ENCODE data around the gene OTX2.

OTX2 gene

DNA sequence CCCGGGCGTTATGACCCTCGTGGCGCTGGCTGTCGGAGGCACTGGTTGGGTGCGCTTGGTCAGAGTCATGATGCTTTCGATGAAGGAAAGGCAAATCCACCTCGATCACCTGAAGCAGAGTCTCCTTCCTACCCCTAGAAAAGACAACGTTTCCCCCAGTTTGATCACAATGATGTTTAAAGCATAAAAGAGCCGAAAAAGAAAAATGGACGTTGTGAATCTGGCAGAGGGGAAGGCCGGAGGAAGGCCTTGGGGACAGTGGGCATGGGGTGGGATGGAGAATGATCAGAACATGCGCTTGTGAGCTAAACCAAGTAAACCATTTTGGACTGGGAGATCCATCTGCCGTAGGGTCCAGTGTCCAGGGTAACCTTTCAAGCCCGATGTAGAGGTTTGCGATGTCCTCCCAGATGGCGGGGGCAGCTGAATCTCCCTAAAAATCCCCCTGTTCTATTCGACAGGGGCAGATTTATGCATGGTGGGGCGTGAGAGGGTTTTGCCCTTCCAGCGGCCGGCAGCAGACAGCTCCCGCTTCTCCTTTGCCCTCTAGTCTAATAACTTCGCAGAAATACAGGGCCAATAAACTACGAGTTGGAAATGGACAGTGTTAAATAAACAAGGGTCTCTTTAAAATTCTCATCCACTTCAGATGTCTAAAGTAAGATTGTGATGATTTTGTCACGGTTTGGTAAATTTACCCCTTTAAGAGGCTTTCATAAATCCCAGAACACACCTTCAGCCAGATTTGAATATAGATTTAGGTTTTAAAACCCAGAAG lies 2.3 kb upstream of the OTX2 start:
- DNase-seq = no peak

GRCh38 chr14:56811593-56812363 lies 1.5 kb upstream of the OTX2 start:
- no peak for DNase-seq

DNA sequence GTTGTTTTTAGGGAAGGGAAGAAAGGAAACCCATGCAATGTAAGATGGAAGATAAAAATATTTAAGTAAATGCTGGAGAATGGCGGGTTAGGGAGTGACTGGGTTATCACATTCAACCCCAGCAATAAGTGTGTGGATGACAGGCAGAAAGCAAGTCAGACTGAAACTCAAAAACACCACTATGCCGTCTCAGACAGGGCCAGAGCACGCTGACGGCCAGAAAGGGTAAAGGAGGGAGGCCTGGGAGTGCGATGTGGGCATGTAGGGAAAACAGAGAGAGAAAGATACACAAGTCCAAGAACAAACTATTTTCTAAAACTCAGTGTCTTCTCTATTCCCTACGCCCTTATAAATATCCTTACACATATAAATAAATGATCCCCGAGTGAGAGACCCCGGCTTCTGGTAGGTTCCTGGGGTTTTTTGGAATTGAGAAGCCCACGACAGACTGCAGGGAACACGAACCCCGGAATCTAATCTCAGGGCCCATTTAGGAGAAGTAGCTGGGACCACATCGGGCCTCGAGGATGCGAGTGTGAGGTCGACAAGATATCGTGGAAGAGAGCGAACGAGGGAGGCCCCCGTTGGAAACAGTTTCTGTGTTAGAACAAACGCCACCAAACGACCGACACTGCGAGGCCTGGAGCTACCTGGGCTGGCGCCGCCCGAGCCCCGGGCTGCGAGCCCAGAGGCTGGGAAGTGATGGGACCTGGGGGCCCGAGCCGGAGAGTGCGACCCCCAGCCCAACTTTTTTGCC lies 735 bp upstream of the OTX2 start:
- DNase-seq = no peak

DNA sequence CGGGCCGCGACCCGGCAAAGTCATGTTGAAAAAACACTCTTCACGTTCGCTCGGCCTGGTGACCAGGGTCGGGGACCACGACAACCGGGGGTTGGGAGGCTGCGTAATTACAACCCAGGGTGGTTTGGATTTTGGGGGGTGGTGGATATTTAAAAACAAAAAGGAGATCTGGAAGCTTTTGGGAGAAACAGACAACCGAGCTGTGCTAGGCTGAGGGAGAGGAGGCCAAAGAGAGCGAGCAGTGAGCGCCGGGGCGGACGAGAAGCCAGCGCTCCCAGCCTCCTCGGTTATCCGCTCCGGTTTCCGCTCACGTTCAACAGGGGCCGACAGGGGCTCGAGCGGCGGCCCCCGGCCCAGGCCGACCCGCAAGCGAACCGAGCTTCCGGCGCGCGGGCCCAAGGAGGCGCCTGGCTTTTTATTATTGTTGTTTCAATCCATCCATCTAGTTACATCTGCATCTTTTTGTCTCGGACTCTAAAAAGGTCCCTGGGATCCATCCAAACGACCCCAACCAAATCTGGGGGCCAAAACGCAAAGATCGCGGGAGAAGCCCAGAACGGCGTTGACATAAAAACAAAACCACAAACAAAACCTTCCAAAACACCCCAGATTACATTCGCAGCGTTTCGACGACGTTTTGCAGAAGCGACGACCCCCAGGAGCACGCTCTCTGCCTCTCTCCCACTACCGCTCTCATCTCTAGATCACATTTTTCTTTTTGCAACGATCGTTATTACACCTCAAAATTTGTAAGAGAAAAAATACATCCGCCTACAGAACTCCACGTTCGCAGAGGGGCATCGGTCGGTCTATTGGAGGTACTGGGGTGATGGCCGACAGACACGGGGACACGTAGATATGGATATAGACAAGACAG lies 771 bp downstream of the OTX2 start:
- DNase-seq = no peak

DNA sequence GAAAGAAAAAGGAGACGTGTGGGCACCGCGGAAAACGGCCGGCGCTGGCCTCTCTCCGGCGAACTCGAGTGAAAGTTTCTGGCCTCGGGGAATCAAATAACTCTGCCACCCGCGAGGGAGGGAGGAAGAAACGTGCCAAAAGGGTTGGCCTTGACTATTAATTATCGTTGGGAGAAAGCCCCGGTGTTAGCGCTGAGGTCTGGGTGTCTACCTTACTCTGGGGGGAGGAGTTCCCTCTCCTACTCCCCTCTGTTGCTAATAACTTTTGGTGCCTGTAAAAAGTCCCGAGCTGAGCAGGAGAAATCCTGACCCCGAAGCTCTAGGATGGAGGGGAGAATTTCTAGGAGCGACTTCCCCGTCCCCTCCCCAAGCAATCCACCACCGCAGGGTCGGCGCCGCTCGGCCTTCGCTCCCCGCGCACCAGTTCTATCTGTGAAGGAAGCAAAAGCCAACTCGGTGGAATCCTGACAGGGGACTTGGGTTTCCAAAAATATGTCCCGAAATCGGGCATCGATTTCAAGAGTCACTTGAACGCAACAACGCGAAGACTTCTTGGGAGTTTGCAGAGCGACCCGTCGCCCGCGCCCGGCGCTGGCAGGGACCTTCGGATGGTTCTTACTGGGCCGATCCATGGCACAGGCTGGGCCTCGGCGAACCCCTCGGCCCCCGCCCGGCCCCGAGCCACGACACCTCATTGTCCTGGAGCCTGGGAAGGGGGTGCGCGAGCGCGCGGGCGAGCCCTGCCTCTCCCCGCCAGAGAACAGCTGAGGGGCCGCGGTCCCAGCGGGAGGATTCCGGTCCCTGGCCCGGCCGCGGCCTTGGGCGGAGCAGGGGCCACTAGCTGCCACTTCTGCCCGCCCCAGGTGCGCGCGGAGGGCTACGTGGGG lies 1.7 kb downstream of the OTX2 start:
- DNase-seq = no peak

- no peak for DNase-seq
These were observed 2.2 kb downstream of the OTX2 start for GRCh38 chr14:56808110-56808382.

DNA sequence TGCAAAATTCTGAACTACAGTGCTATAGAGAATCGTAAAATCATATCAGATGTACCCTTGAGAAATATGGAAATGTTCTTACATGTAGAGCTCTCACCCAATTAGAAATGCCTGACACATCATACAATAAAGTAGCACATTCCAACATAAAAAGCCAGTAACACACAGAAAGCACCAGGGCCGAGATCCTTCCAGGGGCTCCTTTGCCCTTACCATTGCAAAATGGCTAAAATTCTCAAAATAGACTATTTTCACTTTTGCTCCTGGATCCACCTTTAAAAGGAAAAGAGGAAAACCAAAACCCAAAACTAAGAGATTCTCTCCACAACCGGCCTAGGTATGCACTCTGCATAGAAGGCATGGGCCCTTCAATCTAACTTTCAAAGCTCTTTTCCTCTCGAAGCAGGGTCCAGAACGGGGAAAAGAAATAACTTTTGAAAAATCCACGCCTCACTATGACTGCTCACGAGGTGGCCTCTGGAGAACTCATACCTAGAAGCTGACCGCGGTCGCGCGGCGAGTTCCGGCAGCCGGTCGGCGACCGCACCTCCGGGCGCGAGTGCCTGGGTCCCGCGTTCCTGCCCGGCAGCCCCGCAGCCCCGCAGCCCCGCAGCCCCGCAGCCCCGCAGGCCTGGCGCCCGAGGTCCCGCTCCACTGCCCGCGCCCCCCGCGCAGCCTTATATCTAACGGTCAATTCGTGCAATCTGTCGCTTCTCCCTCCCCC lies 2.7 kb downstream of the OTX2 start:
- DNase-seq = no peak

DNA sequence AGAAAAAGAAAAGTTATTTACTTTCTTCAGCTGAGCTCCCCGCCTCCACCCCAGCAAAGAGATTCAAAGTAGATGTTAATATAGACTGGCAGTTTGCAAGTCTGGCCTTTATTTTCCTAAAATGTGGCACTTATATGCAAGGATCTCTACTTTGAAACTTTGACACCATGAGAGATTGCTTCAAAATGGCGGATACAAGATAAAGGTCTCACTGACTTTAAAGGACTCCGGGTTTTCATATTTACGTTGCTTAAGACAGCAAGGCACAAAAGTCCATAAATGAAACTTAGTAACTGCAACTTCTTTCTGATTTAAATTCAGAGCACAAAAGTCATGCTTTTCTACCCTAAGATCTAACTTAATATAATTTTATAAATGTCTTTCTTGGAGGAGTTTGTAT lies 3.5 kb downstream of the OTX2 start:
- no peak for DNase-seq

- DNase-seq = no peak
These were observed 4.1 kb downstream of the OTX2 start for GRCh38 chr14:56805992-56806727.

- DNase-seq = no peak
These were observed 4.9 kb downstream of the OTX2 start for GRCh38 chr14:56805201-56805991.

DNA sequence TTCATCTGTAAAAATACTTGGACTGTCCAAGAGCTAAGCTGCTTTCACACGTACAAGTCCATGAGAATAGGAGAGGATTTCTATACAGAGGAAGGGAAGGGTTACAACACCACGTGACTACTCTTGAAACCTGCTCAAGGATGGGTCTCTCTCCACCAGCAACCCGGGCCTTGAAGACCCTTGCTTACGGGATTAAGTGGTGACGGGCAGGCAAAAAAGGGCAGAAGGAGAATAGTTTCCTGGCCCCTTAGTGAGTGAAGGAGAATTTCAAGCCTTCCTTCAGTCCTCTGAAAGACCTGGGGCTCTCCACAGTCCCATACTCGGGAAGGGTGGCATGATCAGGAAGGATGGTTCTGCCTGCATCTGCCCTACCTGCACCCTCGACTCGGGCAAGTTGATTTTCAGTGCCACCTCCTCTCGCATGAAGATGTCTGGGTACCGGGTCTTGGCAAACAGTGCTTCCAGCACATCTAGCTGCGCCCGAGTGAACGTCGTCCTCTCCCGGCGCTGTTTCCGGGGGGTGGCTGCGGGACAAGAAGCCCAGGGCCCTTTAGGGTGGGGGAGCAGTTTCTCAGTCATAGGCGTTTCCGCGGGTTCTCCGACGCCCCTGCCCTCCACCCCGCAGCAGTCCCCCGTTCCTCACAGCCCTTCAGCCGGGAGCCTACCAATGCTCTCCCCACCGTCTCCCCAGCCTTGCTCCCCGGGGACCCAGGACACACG lies 6.3 kb downstream of the OTX2 start:
- no peak for DNase-seq

- DNase-seq = no peak
These were observed 8.4 kb downstream of the OTX2 start for GRCh38 chr14:56801920-56802319.

GRCh38 chr14:56799343-56799645 lies 11.0 kb downstream of the OTX2 start:
- DNase-seq = no peak

- no peak for DNase-seq
These were observed 11.6 kb downstream of the OTX2 start for GRCh38 chr14:56798447-56799342.

- DNase-seq = no peak
These were observed 12.5 kb downstream of the OTX2 start for GRCh38 chr14:56797569-56798446.

Measured in anterior cingulate cortex (tissue), 58 donors.